ENCODE measurements around the gene RNF169.

RNF169 gene

GRCh38 chr11:74826901-74827300, 78.3 kb downstream of the RNF169 start:
- no peak for DNase-seq

- DNase-seq: no peak
These were observed 88.5 kb downstream of the RNF169 start for GRCh38 chr11:74837191-74837590.

- no peak for DNase-seq
These were observed 89.5 kb downstream of the RNF169 start for GRCh38 chr11:74838188-74838587.

DNA sequence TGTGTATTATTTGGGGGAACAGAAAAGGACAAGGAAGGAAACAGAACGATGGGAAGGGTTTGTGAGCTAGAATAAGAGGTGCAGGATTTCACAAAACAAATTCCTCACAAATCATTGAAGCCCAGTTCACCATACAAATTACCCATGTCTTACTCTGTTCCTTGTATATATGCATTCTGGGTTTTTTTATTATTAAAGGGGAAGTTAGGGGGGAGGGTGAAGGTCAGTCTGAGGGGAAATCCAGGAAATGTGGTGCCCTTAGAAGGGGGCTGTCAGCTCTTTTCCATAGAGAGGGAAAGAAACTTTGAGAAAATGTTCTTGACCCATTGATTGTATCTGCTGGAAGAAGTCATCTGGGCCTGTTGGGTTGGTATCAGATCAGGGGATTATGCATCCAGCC, 90.8 kb downstream of the RNF169 start:
- no peak for DNase-seq

DNA sequence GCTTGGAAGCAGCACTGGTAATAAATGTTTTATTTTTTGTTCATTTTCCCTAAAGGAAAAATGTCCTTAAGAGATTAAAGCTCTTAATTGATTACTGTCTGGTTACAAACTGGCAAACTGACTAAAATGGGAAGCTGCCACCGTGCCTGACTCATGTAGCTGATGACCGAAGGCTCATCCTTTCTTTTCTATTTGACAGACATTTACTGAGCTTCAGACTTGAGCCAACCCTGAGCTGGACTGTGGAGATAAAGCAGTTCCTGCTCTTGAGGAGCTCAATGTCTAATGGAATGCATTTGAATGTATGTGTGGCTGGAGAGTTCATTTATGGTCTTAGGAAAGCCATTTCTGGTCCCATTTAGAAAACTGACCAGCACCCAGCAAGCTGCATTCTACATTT, 91.3 kb downstream of the RNF169 start:
- no peak for DNase-seq

GRCh38 chr11:74840486-74840885, 91.8 kb downstream of the RNF169 start:
- no peak for DNase-seq

GRCh38 chr11:74842967-74843366, 94.3 kb downstream of the RNF169 start:
- no peak for DNase-seq

DNA sequence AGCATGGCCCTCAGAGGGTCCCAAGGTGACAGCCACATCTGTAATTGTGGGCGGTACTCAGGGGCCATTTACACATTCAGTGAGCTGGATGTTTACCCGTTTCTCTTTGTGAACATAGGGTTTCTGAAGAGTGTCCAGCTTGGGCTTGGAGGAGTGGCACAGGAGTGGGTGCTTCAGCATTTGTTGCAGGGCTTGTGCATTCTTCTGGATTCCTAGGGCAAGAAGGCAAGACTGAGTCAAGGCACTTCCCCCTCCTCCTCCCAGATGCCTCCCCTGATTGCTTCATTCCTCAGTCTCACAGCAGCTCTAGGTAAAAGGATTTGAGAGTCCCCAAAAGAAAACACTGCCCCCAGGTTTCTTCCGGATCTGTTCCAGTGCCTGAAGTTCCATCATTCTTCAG, 95.4 kb downstream of the RNF169 start:
- DNase-seq: no peak

- no peak for DNase-seq
These were observed 96.2 kb downstream of the RNF169 start for GRCh38 chr11:74844865-74845264.

DNA sequence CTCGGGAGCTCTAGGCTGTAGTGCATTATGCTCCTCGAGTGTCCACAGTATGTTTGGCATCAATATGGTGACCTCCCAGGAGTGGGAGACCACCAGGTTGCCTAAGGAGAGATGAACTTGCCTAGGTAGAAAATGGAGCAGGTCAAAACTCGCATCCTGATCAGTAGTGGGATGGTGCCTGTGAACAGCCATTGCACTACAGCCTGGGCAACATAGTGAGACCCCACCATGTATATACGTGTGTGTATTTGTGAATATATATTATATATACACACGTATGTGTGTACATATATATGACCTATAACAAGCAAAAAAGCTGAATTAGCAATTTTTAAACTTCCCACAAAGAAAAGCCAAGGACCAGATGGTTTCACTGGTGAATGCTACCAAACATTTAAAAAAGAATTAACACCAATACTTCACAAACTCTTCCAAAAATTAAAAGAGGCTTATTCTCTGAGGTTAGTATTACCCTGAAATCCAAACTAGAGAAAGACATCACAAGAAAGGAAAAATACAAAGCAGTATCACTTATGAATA, 97.4 kb downstream of the RNF169 start:
- no peak for DNase-seq

GRCh38 chr11:74846770-74847169, 98.1 kb downstream of the RNF169 start:
- DNase-seq: no peak

DNA sequence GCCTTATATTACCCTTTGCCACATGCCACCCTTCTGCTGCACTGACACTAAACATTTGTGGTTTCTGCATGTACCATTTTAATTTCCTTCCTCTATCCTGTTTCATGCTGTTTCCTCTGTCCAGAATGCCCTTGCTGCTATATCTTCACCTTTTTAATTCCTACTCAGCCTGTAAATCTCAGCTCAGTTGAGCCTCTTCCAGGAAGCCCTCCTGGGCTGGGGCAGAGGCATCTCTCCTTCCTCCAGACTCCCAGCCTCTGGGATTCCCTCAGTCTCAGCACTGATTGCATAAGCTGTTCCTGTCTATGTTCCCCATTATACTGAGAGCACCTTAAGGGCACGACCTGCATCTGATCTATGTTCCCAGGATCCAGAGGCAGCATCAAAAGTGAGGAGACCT, 98.7 kb downstream of the RNF169 start:
- no peak for DNase-seq

DNA sequence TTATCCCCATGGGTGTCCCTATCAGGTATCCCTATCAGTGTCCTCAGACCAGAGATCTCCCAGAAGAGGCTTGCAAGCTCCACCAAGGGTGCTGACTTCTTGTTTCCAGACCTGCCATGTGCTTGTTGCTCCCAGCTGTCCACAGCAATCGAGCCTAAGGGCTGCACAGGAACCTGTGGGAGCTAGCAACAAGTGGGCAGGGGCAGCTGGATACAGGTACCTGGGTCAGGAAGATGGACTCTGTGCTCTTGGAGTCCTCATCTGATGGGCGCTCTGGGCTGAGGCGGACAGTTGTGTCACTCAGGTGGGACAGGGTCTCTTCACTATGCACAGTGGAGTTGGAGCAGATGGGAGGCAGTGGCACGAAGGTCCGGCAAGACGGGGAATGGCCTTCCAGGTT, 99.2 kb downstream of the RNF169 start:
- DNase-seq: no peak

DNA sequence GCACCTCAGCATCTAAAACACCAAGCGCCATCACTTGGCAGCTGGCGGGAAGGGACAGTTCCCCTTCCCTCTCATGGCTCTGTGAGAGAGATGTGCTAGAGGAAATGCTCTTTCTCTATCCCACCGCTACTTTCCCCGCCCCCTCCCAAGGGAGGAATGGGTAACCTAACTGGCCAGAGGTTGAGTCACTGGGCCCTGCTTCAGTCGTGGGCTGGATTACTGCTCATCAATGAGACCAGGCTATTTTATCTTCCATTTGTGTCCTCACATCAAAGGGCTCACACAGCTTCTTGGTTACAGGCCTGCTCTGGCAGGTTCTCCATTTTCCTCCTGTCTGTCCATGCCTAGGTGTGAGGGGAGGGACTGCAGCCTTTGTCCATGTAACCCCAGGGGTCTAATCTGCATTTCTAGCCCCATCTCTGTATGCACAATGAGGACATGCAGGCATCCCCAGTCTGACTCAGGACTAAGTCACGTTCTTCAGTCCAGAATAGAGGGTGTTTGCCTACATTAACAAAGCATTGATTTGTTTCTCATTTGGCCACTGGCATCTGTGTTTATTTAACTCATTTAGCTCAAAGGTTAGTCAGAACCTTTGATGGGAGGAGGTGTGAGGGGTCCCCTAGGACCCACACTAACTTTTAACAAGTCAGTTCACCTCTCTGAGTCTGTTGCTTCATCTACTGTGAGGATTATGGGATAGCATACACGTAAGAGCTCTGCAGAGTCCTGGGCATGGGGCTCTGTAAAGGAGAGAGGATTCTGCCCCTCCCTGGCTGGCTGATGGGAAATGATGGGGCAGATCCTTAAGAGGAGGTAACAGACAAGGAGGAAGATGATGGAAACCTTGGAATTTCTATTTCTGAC, 101.1 kb downstream of the RNF169 start:
- no peak for DNase-seq

- DNase-seq: no peak
These were observed 104.6 kb downstream of the RNF169 start for GRCh38 chr11:74853223-74853622.

DNA sequence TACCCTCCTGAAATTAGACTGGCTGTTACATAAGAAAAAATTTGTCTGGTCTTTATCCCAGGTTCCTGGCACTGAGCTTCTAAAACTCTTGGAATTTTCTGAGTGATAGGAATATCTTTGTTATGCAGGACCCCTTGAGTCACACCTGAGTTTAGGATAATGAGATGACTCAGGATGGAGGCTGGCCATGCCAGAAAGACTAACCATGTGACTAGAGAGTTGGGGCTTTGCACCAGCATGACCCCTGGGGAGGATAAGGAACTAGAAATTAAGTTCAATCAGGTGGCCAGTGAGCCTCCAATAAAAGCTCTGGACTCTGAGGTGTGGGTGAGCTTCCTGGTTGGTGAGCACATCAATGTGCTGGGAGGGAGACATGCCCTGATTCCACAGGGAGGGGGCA, 112.1 kb downstream of the RNF169 start:
- DNase-seq: no peak

GRCh38 chr11:74863410-74863809, 114.8 kb downstream of the RNF169 start:
- DNase-seq: no peak

GRCh38 chr11:74866557-74866956, 117.9 kb downstream of the RNF169 start:
- no peak for DNase-seq

DNA sequence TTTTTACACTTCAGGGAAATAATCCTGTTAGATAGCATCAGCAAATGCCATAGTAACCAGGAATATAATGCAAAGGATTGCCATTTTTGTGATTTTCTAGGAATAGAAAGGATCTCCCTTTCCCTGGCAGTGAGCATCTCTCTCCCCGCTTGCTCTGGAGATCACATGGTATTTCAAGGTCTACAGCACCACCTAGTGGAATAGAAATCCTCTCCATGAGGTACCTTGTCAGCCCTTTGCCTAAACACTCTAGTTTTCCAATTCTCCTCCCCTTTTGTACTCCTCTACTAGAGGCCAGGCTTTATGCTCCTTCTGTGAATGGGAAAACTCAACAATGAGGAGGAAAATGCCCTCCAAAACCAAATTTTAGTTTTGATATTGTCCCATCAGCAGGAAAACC, 121.8 kb downstream of the RNF169 start:
- DNase-seq: no peak

DNA sequence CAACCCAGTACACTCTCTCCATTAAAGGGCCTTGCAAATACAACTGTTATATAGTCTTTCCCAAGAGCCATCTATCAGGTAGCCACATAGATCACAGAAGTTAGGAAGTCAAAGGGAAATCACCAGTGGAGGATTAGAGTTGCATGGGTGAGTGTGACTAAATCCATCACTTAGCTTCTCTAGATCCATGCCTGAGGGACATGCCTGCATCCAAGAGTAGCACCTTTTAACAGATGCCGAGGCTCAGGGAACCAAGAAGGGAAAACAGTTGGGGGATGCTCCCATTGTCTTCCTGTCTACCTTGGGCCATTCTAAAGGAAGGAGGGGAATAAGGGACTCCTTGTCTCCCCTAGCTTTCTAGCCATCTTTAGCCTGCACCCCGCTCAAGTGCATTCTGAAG, 122.4 kb downstream of the RNF169 start:
- DNase-seq: no peak

GRCh38 chr11:74877132-74877531, 128.5 kb downstream of the RNF169 start:
- no peak for DNase-seq
